SU-DHL-6 (cell line): Measurements from ENCODE around the gene ARMC8.

Experiments used
- CTCF ChIP-seq: fragments of 200-600 bp; sonication (generic); IDR thresholded peaks from one replicate; pipeline ENCODE4 v1.5.1; 2017; ENCODE audit warnings: antibody characterized with exemption, mild to moderate bottlenecking, low read length, moderate library complexity; ENCODE audit not compliant: insufficient read depth, poor library complexity, severe bottlenecking
- EZH2phosphoT487 ChIP-seq: fragments of 200-600 bp; sonication (generic), shearing (Covaris generic); conservative IDR thresholded peaks from 2 replicates; pipeline ENCODE4 v1.6.1; 2018; ENCODE audit warnings: mild to moderate bottlenecking, antibody characterized with exemption, low read length, moderate library complexity, mixed read lengths

- TF ChIP-seq CTCF, result no peak
- no peak for TF ChIP-seq EZH2phosphoT487
Observed at GRCh38 chr3:138297876-138298275, 110.8 kb downstream of the ARMC8 start.
